ENCODE data around the gene DHRS4.
"Not testable (repeated sequence)": the region's sequence is repeated elsewhere in the genome, so short reads cannot be mapped to it uniquely, and the experiment has no call there.

Gene DHRS4

GRCh38 chr14:23938823-23939222 is 14.7 kb upstream of the DHRS4 start:
- no peak for DNase-seq
- intact Hi-C loops (cut with DNase I) = no loop called here

- intact Hi-C loops (cut with DNase I) = no loop called here
- no peak for DNase-seq
Observed at GRCh38 chr14:23939607-23940326, 13.8 kb upstream of the DHRS4 start.

GRCh38 chr14:23941230-23941629 is 12.3 kb upstream of the DHRS4 start:
- no peak for DNase-seq
- intact Hi-C loops (cut with DNase I) = no loop called here

- intact Hi-C loops (cut with DNase I) = no loop called here
- no peak for DNase-seq
Observed at GRCh38 chr14:23941669-23942068, 11.9 kb upstream of the DHRS4 start.

GRCh38 chr14:23942587-23942986 is 11.0 kb upstream of the DHRS4 start:
- intact Hi-C loops (cut with DNase I) = no loop called here
- peak in 1 of 10 donors; percentile 62 for DNase-seq

- DNase-seq; intact Hi-C loops (cut with DNase I): not testable (repeated sequence)
Observed at GRCh38 chr14:23949069-23949468, 4.5 kb upstream of the DHRS4 start.

GRCh38 chr14:23950411-23951135 is 3.0 kb upstream of the DHRS4 start:
- DNase-seq = no peak
- intact Hi-C loops (cut with DNase I) = no loop called here

GRCh38 chr14:23951136-23951466 is 2.5 kb upstream of the DHRS4 start:
- intact Hi-C loops (cut with DNase I); DNase-seq: not testable (repeated sequence)

- DNase-seq = peak in 7 of 10 donors; percentile 19 to 82 (median 29)
- intact Hi-C loops (cut with DNase I) = no loop called here
Observed at GRCh38 chr14:23951590-23952201, 1.9 kb upstream of the DHRS4 start.

- intact Hi-C loops (cut with DNase I) = not testable (repeated sequence)
Observed at GRCh38 chr14:23953116-23953463, 480 bp upstream of the DHRS4 start.

GRCh38 chr14:23954279-23954614 is 677 bp downstream of the DHRS4 start:
- DNase-seq; intact Hi-C loops (cut with DNase I): not testable (repeated sequence)

More at GRCh38 chr14:23953116-23953463, 480 bp upstream of the DHRS4 start:
- not testable (repeated sequence) for DNase-seq

- intact Hi-C loops (cut with DNase I) = not testable (repeated sequence)
- peak in 7 of 10 donors; percentile 21 to 87 (median 36) for DNase-seq
Observed at GRCh38 chr14:23954965-23955364, 1.4 kb downstream of the DHRS4 start.

- intact Hi-C loops (cut with DNase I); DNase-seq: not testable (repeated sequence)
Observed at GRCh38 chr14:23955811-23956210, 2.2 kb downstream of the DHRS4 start.

- intact Hi-C loops (cut with DNase I); DNase-seq: not testable (repeated sequence)
Observed at GRCh38 chr14:23957913-23958569, 4.5 kb downstream of the DHRS4 start.

GRCh38 chr14:23960899-23961298 is 7.3 kb downstream of the DHRS4 start:
- DNase-seq; intact Hi-C loops (cut with DNase I): not testable (repeated sequence)

GRCh38 chr14:23961704-23962103 is 8.1 kb downstream of the DHRS4 start:
- intact Hi-C loops (cut with DNase I); DNase-seq: not testable (repeated sequence)

GRCh38 chr14:23969130-23969480 is 15.5 kb downstream of the DHRS4 start:
- DNase-seq; intact Hi-C loops (cut with DNase I): not testable (repeated sequence)

- intact Hi-C loops (cut with DNase I) = not testable (repeated sequence)
- DNase-seq = peak; percentile 38 to 92 (median 56)
Observed at GRCh38 chr14:23969481-23970282, 16.1 kb downstream of the DHRS4 start.

- DNase-seq; intact Hi-C loops (cut with DNase I): not testable (repeated sequence)
Observed at GRCh38 chr14:23970283-23970659, 16.7 kb downstream of the DHRS4 start.

- intact Hi-C loops (cut with DNase I) = not testable (repeated sequence)
- peak in 1 of 10 donors; percentile 65 for DNase-seq
Observed at GRCh38 chr14:23973178-23973577, 19.6 kb downstream of the DHRS4 start.
